Measurements from ENCODE around the gene ZNF8.

- TF ChIP-seq CTCF (IDR thresholded peaks at IDR 0.05) (no peak), POLR2A (IDR thresholded peaks at IDR 0.05) (no peak)
Measured at GRCh38 chr19:58243351-58243750, 35.4 kb upstream of the ZNF8 start.
